Measurements from ENCODE around the gene MACROD2.
"Not testable (repeated sequence)": the region's sequence is repeated elsewhere in the genome, so short reads cannot be mapped to it uniquely, and the experiment has no call there.

MACROD2 gene

GRCh38 chr20:16005021-16005914 is 2010.0 kb downstream of the MACROD2 start:
- CTCF ChIA-PET: no interaction called here
- no peaks in the 10 kb centered on the region for H3K4me1 Mint-ChIP-seq
- peaks cover 3% of the 10 kb centered on the region for H3K9me3 Mint-ChIP-seq
- DNase-seq: no peak
- H3K36me3 Mint-ChIP-seq: no peaks in the 10 kb centered on the region
- H3K27ac Mint-ChIP-seq: no peak overlapping the region
- H3K27me3 Mint-ChIP-seq: no peaks in the 10 kb centered on the region
- no peak overlapping the region for H3K4me3 Mint-ChIP-seq

GRCh38 chr20:16005915-16006493 is 2010.7 kb downstream of the MACROD2 start:
- no peaks in the 10 kb centered on the region for H3K4me1 Mint-ChIP-seq
- no peak overlapping the region for H3K27ac Mint-ChIP-seq
- H3K4me3 Mint-ChIP-seq: no peak overlapping the region
- no peak for DNase-seq
- H3K9me3 Mint-ChIP-seq: peaks cover 8% of the 10 kb centered on the region
- no peaks in the 10 kb centered on the region for H3K27me3 Mint-ChIP-seq
- CTCF ChIA-PET: no interaction called here
- no peaks in the 10 kb centered on the region for H3K36me3 Mint-ChIP-seq

GRCh38 chr20:16007164-16007563 is 2011.8 kb downstream of the MACROD2 start:
- no peaks in the 10 kb centered on the region for H3K36me3 Mint-ChIP-seq
- H3K27me3 Mint-ChIP-seq: no peaks in the 10 kb centered on the region
- H3K9me3 Mint-ChIP-seq: peaks cover 11% of the 10 kb centered on the region
- H3K4me1 Mint-ChIP-seq: no peaks in the 10 kb centered on the region
- DNase-seq: no peak
- CTCF ChIA-PET: no interaction called here
- H3K27ac Mint-ChIP-seq: no peak overlapping the region
- no peak overlapping the region for H3K4me3 Mint-ChIP-seq

GRCh38 chr20:16007962-16008361 is 2012.6 kb downstream of the MACROD2 start:
- Mint-ChIP-seq H3K4me3 (no peak overlapping the region), H3K27me3 (no peaks in the 10 kb centered on the region), H3K27ac (no peak overlapping the region), H3K36me3 (no peaks in the 10 kb centered on the region), H3K9me3 (peaks cover 14% of the 10 kb centered on the region), H3K4me1 (no peaks in the 10 kb centered on the region)
- CTCF ChIA-PET: no interaction called here
- DNase-seq: no peak

- no peaks in the 10 kb centered on the region for H3K4me1 Mint-ChIP-seq
- no peaks in the 10 kb centered on the region for H3K27me3 Mint-ChIP-seq
- CTCF ChIA-PET: no interaction called here
- peaks cover 11% of the 10 kb centered on the region for H3K9me3 Mint-ChIP-seq
- H3K27ac Mint-ChIP-seq: no peak overlapping the region
- no peaks in the 10 kb centered on the region for H3K36me3 Mint-ChIP-seq
- no peak for DNase-seq
- H3K4me3 Mint-ChIP-seq: no peak overlapping the region
These were observed 2015.7 kb downstream of the MACROD2 start for GRCh38 chr20:16011056-16011455.

GRCh38 chr20:16011519-16011918 is 2016.2 kb downstream of the MACROD2 start:
- H3K9me3 Mint-ChIP-seq: peaks cover 11% of the 10 kb centered on the region
- H3K27me3 Mint-ChIP-seq: no peaks in the 10 kb centered on the region
- H3K4me1 Mint-ChIP-seq: no peaks in the 10 kb centered on the region
- no peak overlapping the region for H3K4me3 Mint-ChIP-seq
- CTCF ChIA-PET: no interaction called here
- no peaks in the 10 kb centered on the region for H3K36me3 Mint-ChIP-seq
- no peak for DNase-seq
- H3K27ac Mint-ChIP-seq: no peak overlapping the region

GRCh38 chr20:16012934-16013333 is 2017.6 kb downstream of the MACROD2 start:
- H3K36me3 Mint-ChIP-seq, H3K4me1 Mint-ChIP-seq, H3K27ac Mint-ChIP-seq, DNase-seq, H3K4me3 Mint-ChIP-seq, H3K27me3 Mint-ChIP-seq, CTCF ChIA-PET: not testable (repeated sequence)
- H3K9me3 Mint-ChIP-seq: peaks cover 16% of the 10 kb centered on the region

GRCh38 chr20:16013631-16014030 is 2018.3 kb downstream of the MACROD2 start:
- Mint-ChIP-seq H3K4me1 (no peaks in the 10 kb centered on the region), H3K27me3 (no peaks in the 10 kb centered on the region), H3K9me3 (peaks cover 16% of the 10 kb centered on the region), H3K27ac (no peak overlapping the region), H3K36me3 (no peaks in the 10 kb centered on the region), H3K4me3 (no peak overlapping the region)
- no peak for DNase-seq
- CTCF ChIA-PET: no interaction called here

GRCh38 chr20:16014436-16014835 is 2019.1 kb downstream of the MACROD2 start:
- peaks cover 19% of the 10 kb centered on the region for H3K9me3 Mint-ChIP-seq
- no peaks in the 10 kb centered on the region for H3K27me3 Mint-ChIP-seq
- no peak for DNase-seq
- no peak overlapping the region for H3K27ac Mint-ChIP-seq
- CTCF ChIA-PET: no interaction called here
- no peaks in the 10 kb centered on the region for H3K4me1 Mint-ChIP-seq
- H3K36me3 Mint-ChIP-seq: no peaks in the 10 kb centered on the region
- H3K4me3 Mint-ChIP-seq: no peak overlapping the region

GRCh38 chr20:16017656-16018055 is 2022.3 kb downstream of the MACROD2 start:
- CTCF ChIA-PET: interaction anchor here (0.7 kb wide), 1 partner anchor 910 kb away, joined by 3 read pairs; no protein-coding TSS in a partner anchor
- H3K4me3 Mint-ChIP-seq: no peak overlapping the region
- H3K9me3 Mint-ChIP-seq: peaks cover 7% of the 10 kb centered on the region
- H3K36me3 Mint-ChIP-seq: no peaks in the 10 kb centered on the region
- DNase-seq: no peak
- no peak overlapping the region for H3K27ac Mint-ChIP-seq
- no peaks in the 10 kb centered on the region for H3K27me3 Mint-ChIP-seq
- H3K4me1 Mint-ChIP-seq: no peaks in the 10 kb centered on the region

- peaks cover 11% of the 10 kb centered on the region for H3K9me3 Mint-ChIP-seq
- no peak overlapping the region for H3K4me3 Mint-ChIP-seq
- H3K27ac Mint-ChIP-seq: no peak overlapping the region
- H3K27me3 Mint-ChIP-seq: no peaks in the 10 kb centered on the region
- DNase-seq: no peak
- CTCF ChIA-PET: no interaction called here
- no peaks in the 10 kb centered on the region for H3K36me3 Mint-ChIP-seq
- no peaks in the 10 kb centered on the region for H3K4me1 Mint-ChIP-seq
These were observed 2023.6 kb downstream of the MACROD2 start for GRCh38 chr20:16018881-16019280.

GRCh38 chr20:16020971-16021370 is 2025.7 kb downstream of the MACROD2 start:
- no peaks in the 10 kb centered on the region for H3K27me3 Mint-ChIP-seq
- DNase-seq: no peak
- H3K4me1 Mint-ChIP-seq: no peaks in the 10 kb centered on the region
- peaks cover 11% of the 10 kb centered on the region for H3K9me3 Mint-ChIP-seq
- no peak overlapping the region for H3K4me3 Mint-ChIP-seq
- H3K27ac Mint-ChIP-seq: no peak overlapping the region
- CTCF ChIA-PET: no interaction called here
- no peaks in the 10 kb centered on the region for H3K36me3 Mint-ChIP-seq

GRCh38 chr20:16025084-16025483 is 2029.8 kb downstream of the MACROD2 start:
- Mint-ChIP-seq H3K9me3 (peaks cover 4% of the 10 kb centered on the region), H3K4me1 (no peaks in the 10 kb centered on the region), H3K36me3 (no peaks in the 10 kb centered on the region), H3K27ac (no peak overlapping the region), H3K4me3 (no peak overlapping the region), H3K27me3 (no peaks in the 10 kb centered on the region)
- CTCF ChIA-PET: no interaction called here
- DNase-seq: no peak

- CTCF ChIA-PET: no interaction called here
- Mint-ChIP-seq H3K36me3 (no peaks in the 10 kb centered on the region), H3K27me3 (no peaks in the 10 kb centered on the region), H3K9me3 (peaks cover 4% of the 10 kb centered on the region), H3K4me3 (no peak overlapping the region), H3K4me1 (no peaks in the 10 kb centered on the region), H3K27ac (no peak overlapping the region)
- DNase-seq: no peak
These were observed 2032.4 kb downstream of the MACROD2 start for GRCh38 chr20:16027686-16028085.

- CTCF ChIA-PET: no interaction called here
- H3K27ac Mint-ChIP-seq: no peak overlapping the region
These were observed 2033.6 kb downstream of the MACROD2 start for GRCh38 chr20:16028923-16029322.

More at GRCh38 chr20:16028923-16029322, 2033.6 kb downstream of the MACROD2 start:
- Mint-ChIP-seq H3K4me3 (no peak overlapping the region), H3K36me3 (no peaks in the 10 kb centered on the region), H3K9me3 (no peaks in the 10 kb centered on the region), H3K4me1 (no peaks in the 10 kb centered on the region), H3K27me3 (no peaks in the 10 kb centered on the region)
- DNase-seq: no peak

Measured in activated naive CD4-positive, alpha-beta T cell treated with anti-CD3 and anti-CD28 coated beads, Interleukin-2, amount 10 ng/mL, durations not matched to agents 7 days and 5 days (primary cell).